ENCODE measurements around the gene SPIN2B.
"Not testable (repeated sequence)": the region's sequence is repeated elsewhere in the genome, so short reads cannot be mapped to it uniquely, and the experiment has no call there.

The SPIN2B gene

DNA sequence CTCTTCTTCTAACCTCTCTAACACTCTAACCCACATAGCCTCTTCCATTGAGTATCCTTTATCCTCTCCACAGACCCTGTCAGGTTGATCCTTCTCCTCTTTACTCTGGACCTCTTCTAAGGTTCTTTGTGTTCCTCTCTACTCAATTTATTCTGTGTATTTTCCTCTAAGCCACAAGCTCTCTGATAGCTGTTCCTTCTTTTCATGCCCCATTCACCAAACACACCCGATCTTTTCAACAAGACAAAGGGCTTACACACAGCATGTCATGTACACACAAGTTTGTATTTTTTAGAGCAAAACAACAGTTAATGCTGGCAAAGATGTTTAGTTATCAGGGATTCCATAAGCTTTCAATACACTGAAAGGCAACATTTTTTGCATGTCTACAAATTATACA, 1.9 kb downstream of the SPIN2B start:
- TF ChIP-seq POLR2AphosphoS5 (IDR thresholded peaks at IDR 0.05; ENCODE audit: low read depth) (no peak), SPI1 (IDR thresholded peaks at IDR 0.05; ENCODE audit: borderline replicate concordance, low read depth) (no peak), CTCF (IDR thresholded peaks at IDR 0.05; ENCODE audit: insufficient read depth, low read length) (no peak)
- no peak for DNase-seq (ENCODE audit: low read depth in 1 of 2, low spot score in 1 of 2)
- no peak overlapping the region for H3K27ac ChIP-seq (replicated peaks)
- no peaks in the 10 kb centered on the region for H3K27me3 ChIP-seq (ENCODE audit: insufficient read depth, poor library complexity, severe bottlenecking)
- no peak overlapping the region for H3K4me3 ChIP-seq (replicated peaks; ENCODE audit: insufficient read depth, low read length)

DNA sequence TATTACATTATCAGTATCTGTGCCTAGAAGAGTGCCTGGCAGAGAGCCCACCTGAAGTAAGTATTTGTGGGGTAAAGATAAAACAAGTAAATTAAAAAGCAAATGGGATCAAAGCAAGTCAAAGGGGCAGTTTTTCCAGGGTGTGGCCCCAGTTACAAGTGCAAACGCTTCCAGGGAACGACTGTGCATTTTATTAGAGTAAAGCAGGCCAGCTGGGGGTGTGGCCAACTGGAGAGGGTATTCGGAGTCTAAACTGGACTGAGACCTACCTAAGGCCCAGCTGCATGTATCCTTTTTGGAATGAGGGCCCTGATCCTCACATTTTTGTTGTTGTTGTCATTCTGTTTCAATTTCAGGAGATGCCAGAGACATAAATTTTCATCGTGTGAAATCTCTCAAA, 3.8 kb downstream of the SPIN2B start:
- H3K4me3 ChIP-seq (replicated peaks; ENCODE audit: insufficient read depth, low read length); H3K27ac ChIP-seq (replicated peaks); DNase-seq (ENCODE audit: low read depth in 1 of 2, low spot score in 1 of 2); H3K27me3 ChIP-seq (ENCODE audit: insufficient read depth, poor library complexity, severe bottlenecking): not testable (repeated sequence)

DNA sequence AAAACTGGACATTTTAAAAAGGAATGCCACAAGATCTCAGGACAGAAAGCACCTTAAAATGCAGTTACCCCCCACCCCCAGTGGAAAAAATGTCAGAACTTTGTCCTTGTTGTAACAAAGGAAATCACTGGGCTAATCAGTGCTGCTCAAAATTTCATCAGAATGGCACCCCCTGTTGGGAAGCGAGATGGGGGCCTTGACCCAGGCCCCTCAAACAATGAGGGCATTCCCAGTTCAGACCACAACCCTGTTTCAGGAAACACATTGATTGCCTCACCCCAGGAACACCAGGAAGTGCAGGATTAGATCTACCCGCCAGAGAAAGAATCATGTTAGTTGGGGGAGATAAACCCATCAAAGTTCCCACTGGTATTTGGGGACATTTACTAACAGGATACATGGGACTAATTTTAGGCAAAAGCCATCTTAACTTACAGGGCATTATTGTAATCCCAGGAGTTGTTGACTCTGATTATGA, 16.4 kb downstream of the SPIN2B start:
- no peak for DNase-seq (ENCODE audit: low read depth in 1 of 2, low spot score in 1 of 2)
- no peak overlapping the region for H3K27ac ChIP-seq (replicated peaks)
- H3K4me3 ChIP-seq (replicated peaks; ENCODE audit: insufficient read depth, low read length), result no peak overlapping the region
- TF ChIP-seq GABPA (IDR thresholded peaks at IDR 0.05; ENCODE audit: low read depth) (no peak), SPI1 (IDR thresholded peaks at IDR 0.05; ENCODE audit: borderline replicate concordance, low read depth) (no peak), CTCF (IDR thresholded peaks at IDR 0.05; ENCODE audit: insufficient read depth, low read length) (no peak), POLR2AphosphoS5 (IDR thresholded peaks at IDR 0.05; ENCODE audit: low read depth) (no peak)
- TF ChIP-seq, protein P1, sequence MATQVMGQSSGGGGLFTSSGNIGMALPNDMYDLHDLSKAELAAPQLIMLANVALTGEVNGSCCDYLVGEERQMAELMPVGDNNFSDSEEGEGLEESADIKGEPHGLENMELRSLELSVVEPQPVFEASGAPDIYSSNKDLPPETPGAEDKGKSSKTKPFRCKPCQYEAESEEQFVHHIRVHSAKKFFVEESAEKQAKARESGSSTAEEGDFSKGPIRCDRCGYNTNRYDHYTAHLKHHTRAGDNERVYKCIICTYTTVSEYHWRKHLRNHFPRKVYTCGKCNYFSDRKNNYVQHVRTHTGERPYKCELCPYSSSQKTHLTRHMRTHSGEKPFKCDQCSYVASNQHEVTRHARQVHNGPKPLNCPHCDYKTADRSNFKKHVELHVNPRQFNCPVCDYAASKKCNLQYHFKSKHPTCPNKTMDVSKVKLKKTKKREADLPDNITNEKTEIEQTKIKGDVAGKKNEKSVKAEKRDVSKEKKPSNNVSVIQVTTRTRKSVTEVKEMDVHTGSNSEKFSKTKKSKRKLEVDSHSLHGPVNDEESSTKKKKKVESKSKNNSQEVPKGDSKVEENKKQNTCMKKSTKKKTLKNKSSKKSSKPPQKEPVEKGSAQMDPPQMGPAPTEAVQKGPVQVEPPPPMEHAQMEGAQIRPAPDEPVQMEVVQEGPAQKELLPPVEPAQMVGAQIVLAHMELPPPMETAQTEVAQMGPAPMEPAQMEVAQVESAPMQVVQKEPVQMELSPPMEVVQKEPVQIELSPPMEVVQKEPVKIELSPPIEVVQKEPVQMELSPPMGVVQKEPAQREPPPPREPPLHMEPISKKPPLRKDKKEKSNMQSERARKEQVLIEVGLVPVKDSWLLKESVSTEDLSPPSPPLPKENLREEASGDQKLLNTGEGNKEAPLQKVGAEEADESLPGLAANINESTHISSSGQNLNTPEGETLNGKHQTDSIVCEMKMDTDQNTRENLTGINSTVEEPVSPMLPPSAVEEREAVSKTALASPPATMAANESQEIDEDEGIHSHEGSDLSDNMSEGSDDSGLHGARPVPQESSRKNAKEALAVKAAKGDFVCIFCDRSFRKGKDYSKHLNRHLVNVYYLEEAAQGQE (IDR thresholded peaks at IDR 0.05; ENCODE audit: insufficient replicate concordance, low read depth), result no peak
- no peaks in the 10 kb centered on the region for H3K27me3 ChIP-seq (ENCODE audit: insufficient read depth, poor library complexity, severe bottlenecking)

GRCh38 chrX:57104406-57104805, 16.9 kb downstream of the SPIN2B start:
- DNase-seq (ENCODE audit: low read depth in 1 of 2, low spot score in 1 of 2), result no peak
- Histone ChIP-seq H3K4me3 (replicated peaks; ENCODE audit: insufficient read depth, low read length) (no peak overlapping the region), H3K27ac (replicated peaks) (no peak overlapping the region), H3K27me3 (ENCODE audit: insufficient read depth, poor library complexity, severe bottlenecking) (no peaks in the 10 kb centered on the region)
- TF ChIP-seq GABPA (IDR thresholded peaks at IDR 0.05; ENCODE audit: low read depth), result no peak
- TF ChIP-seq, protein P1 (IDR thresholded peaks at IDR 0.05; ENCODE audit: insufficient replicate concordance, low read depth), result no peak
- TF ChIP-seq SPI1 (IDR thresholded peaks at IDR 0.05; ENCODE audit: borderline replicate concordance, low read depth), result no peak
- TF ChIP-seq POLR2AphosphoS5 (IDR thresholded peaks at IDR 0.05; ENCODE audit: low read depth), result no peak
- TF ChIP-seq CTCF (IDR thresholded peaks at IDR 0.05; ENCODE audit: insufficient read depth, low read length), result no peak
